CD4-positive, alpha-beta memory T cell (primary cell): Measurements from ENCODE around the gene MED27. TPM values are rescaled to one million over a fixed set of nuclear protein-coding genes. Genes with fewer than 3 reads are reported as not detected.
A peak's percentile ranks its signal among the peaks of the same experiment; 100 is the strongest.

Experiments used
- CTCF ChIA-PET: fragments of 350-600 bp; sonication (Branson Sonifier 250); formaldehyde crosslinking; loops from one replicate; lab custom pipeline; 2021; ENCODE audit warnings: inconsistent platforms; ENCODE audit not compliant: partially characterized antibody; lab: Charles Lee
- POLR2A ChIA-PET: fragments of 350-600 bp; sonication (Branson Sonifier 250); formaldehyde crosslinking; loops from one replicate; lab custom pipeline; 2021; ENCODE audit not compliant: partially characterized antibody; lab: Charles Lee
- DNase-seq, 5 donors: peaks; one replicate each; pipeline versions ENCODE4 v3.0.0 to v3.0.0-alpha.2; 2020 to 2022; ENCODE audit warnings: mixed read lengths in 1 of 5
- H3K27ac ChIP-seq: one replicate; pipeline ENCODE4 v1.7.0; 2013; ENCODE audit warnings: low read depth, low read length
- H3K27me3 ChIP-seq: 2 replicates; pipeline ENCODE4 v1.7.0; 2013; ENCODE audit warnings: mild to moderate bottlenecking, low read length, moderate library complexity; ENCODE audit not compliant: insufficient read depth
- H3K36me3 ChIP-seq: 2 replicates; pipeline ENCODE4 v1.7.0; 2013; ENCODE audit warnings: mild to moderate bottlenecking, low read length, moderate library complexity; ENCODE audit not compliant: insufficient read depth
- H3K4me1 ChIP-seq: 2 replicates; pipeline ENCODE4 v1.7.0; 2013; ENCODE audit warnings: mild to moderate bottlenecking, low read length, moderate library complexity; ENCODE audit not compliant: insufficient read depth
- H3K4me3 ChIP-seq, 2 donors: one replicate each; pipeline ENCODE4 v1.7.0; 2013; ENCODE audit warnings: low read length in 2 of 2, mild to moderate bottlenecking in 1 of 2
- H3K9me3 ChIP-seq, 2 donors: one replicate each; pipeline ENCODE4 v1.7.0; 2013; ENCODE audit warnings: low read length in 2 of 2, control low read depth in 1 of 2; ENCODE audit not compliant: control insufficient read depth in 1 of 2
- H3K27ac Mint-ChIP-seq, 7 donors: one replicate each; pipeline ENCODE4 v1.8.0; 2020 to 2021; ENCODE audit warnings: mixed read lengths in 7 of 7, mild to moderate bottlenecking in 6 of 7, inconsistent platforms in 3 of 7, moderate library complexity in 3 of 7
- H3K27me3 Mint-ChIP-seq, 2 donors: one replicate each; pipeline ENCODE4 v1.8.0; 2020 to 2021; ENCODE audit warnings: mixed read lengths in 2 of 2
- H3K36me3 Mint-ChIP-seq, 2 donors: one replicate each; pipeline ENCODE4 v1.8.0; 2020 to 2021; ENCODE audit warnings: mixed read lengths in 2 of 2, inconsistent platforms in 1 of 2, mild to moderate bottlenecking in 1 of 2
- H3K4me1 Mint-ChIP-seq, 4 donors: one replicate each; pipeline ENCODE4 v1.8.0; 2020 to 2021; ENCODE audit warnings: mixed read lengths in 4 of 4, mild to moderate bottlenecking in 1 of 4
- H3K4me3 Mint-ChIP-seq, 8 donors: one replicate each; pipeline ENCODE4 v1.8.0; 2020 to 2021; ENCODE audit warnings: mixed read lengths in 8 of 8, mild to moderate bottlenecking in 7 of 8, moderate library complexity in 6 of 8, inconsistent platforms in 3 of 8
- H3K9me3 Mint-ChIP-seq, 8 donors: one replicate each; pipeline ENCODE4 v1.8.0; 2020 to 2021; ENCODE audit warnings: mixed read lengths in 8 of 8, mild to moderate bottlenecking in 5 of 8, inconsistent platforms in 3 of 8, moderate library complexity in 1 of 8
- intact Hi-C: fragments of 100-400 bp; cut with micrococcal nuclease; formaldehyde crosslinking; loops from one replicate; pipeline ENCODE4 v1.15.1; 2023
- polyA plus RNA-seq, 2 donors: library from polyadenylated mRNA; unstranded; fragments of 300-500 nt; fragmentation: Illumina TruSeq; gene quantifications; one replicate each; pipeline ENCODE4 v1.2.3, GENCODE V29; 2021
- total RNA-seq, 2 experiments: library from RNA; stranded (reverse); gene quantifications; one replicate each; pipeline ENCODE4 v1.2.3, GENCODE V29; 2021

Gene MED27
- total and polyA plus RNA-seq, 4 experiments from 2014 or later = 15.6 to 57.7 (median 29.3) TPM

- ChIA-PET POLR2A (no interaction called here), CTCF (interaction anchor here (0.7 kb wide), 2 partner anchors 982 to 1307 kb away, joined by 3 read pairs; no protein-coding TSS in a partner anchor)
- Histone ChIP-seq H3K27ac (no peak overlapping the region), H3K36me3 (no peaks in the 10 kb centered on the region), H3K4me3 (no peak overlapping the region), H3K4me1 (no peaks in the 10 kb centered on the region), H3K27me3 (no peaks in the 10 kb centered on the region), H3K9me3 (no peaks in the 10 kb centered on the region)
- intact Hi-C loops = no loop called here
- Mint-ChIP-seq H3K36me3 (peaks cover 8 to 10% of the 10 kb centered on the region in 2 donors), H3K27me3 (no peaks in the 10 kb centered on the region), H3K27ac (no peak overlapping the region), H3K4me3 (no peak overlapping the region), H3K9me3 (peaks cover 0 to 2% (median 0%) of the 10 kb centered on the region in 8 donors), H3K4me1 (peaks cover 21 to 47% (median 35%) of the 10 kb centered on the region in 4 donors)
- no peak for DNase-seq
Observed at GRCh38 chr9:132037458-132037857, 42.2 kb downstream of the MED27 start.

- no peak for DNase-seq
- H3K27ac ChIP-seq = no peak overlapping the region
- H3K27ac Mint-ChIP-seq = no peak overlapping the region
- peaks cover 21 to 52% (median 37%) of the 10 kb centered on the region in 4 donors for H3K4me1 Mint-ChIP-seq
- no peaks in the 10 kb centered on the region for H3K9me3 ChIP-seq
- no peaks in the 10 kb centered on the region for H3K36me3 ChIP-seq
- H3K4me1 ChIP-seq = no peaks in the 10 kb centered on the region
- H3K36me3 Mint-ChIP-seq = peaks cover 3 to 4% of the 10 kb centered on the region in 2 donors
- H3K9me3 Mint-ChIP-seq = no peaks in the 10 kb centered on the region
- H3K27me3 Mint-ChIP-seq = no peaks in the 10 kb centered on the region
- POLR2A ChIA-PET = no interaction called here
- no peak overlapping the region for H3K4me3 Mint-ChIP-seq
- no peak overlapping the region for H3K4me3 ChIP-seq
- no peaks in the 10 kb centered on the region for H3K27me3 ChIP-seq
- CTCF ChIA-PET = no interaction called here
- intact Hi-C loops = no loop called here
Observed at GRCh38 chr9:132036521-132036920, 43.1 kb downstream of the MED27 start.

GRCh38 chr9:132035679-132036078 lies 44.0 kb downstream of the MED27 start:
- Histone ChIP-seq H3K4me3 (no peak overlapping the region), H3K36me3 (no peaks in the 10 kb centered on the region), H3K27ac (no peak overlapping the region), H3K27me3 (no peaks in the 10 kb centered on the region), H3K4me1 (no peaks in the 10 kb centered on the region), H3K9me3 (no peaks in the 10 kb centered on the region)
- Mint-ChIP-seq H3K4me1 (peaks cover 21 to 53% (median 38%) of the 10 kb centered on the region in 4 donors), H3K36me3 (peaks cover 3 to 4% of the 10 kb centered on the region in 2 donors), H3K9me3 (no peaks in the 10 kb centered on the region), H3K27ac (no peak overlapping the region), H3K4me3 (no peak overlapping the region), H3K27me3 (no peaks in the 10 kb centered on the region)
- POLR2A ChIA-PET = no interaction called here
- DNase-seq = no peak
- intact Hi-C loops = no loop called here
- CTCF ChIA-PET = no interaction called here

DNA sequence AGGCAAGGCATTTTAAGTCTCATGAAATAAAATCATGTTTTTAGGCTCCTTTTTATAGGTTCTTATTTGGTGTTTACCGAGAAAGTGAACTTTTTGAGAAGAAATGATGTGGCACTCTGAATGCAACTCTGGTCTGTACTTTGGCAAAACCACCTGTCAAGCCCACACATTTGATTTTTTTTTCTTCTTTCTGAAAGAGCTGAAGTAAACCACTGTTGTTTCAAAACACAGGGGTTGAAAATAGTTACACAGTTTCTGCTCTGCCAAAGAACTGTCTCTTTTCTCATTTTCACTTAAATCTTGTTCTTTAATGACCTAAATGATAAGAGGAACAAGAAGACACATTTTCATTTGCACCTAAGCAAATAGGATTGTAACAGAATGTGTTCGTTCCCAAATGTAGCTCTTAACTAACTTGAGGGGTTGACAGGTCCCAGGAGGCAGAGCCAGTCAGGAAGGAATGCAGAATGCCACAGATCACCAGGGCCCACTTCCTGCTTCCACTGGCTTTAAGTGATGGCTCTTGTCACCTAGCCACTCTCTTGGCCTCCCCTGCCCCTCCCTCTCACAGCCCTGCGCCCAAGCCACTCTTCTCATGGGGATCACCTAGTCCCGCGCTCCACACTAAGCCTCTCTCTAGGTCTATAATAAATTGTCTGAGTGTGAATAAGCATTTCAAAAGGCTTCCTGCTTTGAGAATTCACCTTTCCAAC lies 47.3 kb downstream of the MED27 start:
- Histone ChIP-seq H3K4me1 (no peaks in the 10 kb centered on the region), H3K36me3 (no peaks in the 10 kb centered on the region), H3K9me3 (no peaks in the 10 kb centered on the region), H3K27ac (no peak overlapping the region), H3K4me3 (no peak overlapping the region), H3K27me3 (no peaks in the 10 kb centered on the region)
- ChIA-PET CTCF (no interaction called here), POLR2A (no interaction called here)
- intact Hi-C loops = no loop called here
- Mint-ChIP-seq H3K27ac (no peak overlapping the region), H3K36me3 (peaks cover 2 to 3% of the 10 kb centered on the region in 2 donors), H3K4me3 (no peak overlapping the region), H3K4me1 (peaks cover 21 to 55% (median 46%) of the 10 kb centered on the region in 4 donors), H3K9me3 (no peaks in the 10 kb centered on the region), H3K27me3 (no peaks in the 10 kb centered on the region)
- DNase-seq = no peak

GRCh38 chr9:132031467-132032237 lies 48.0 kb downstream of the MED27 start:
- Histone ChIP-seq H3K27ac (no peak overlapping the region), H3K9me3 (no peaks in the 10 kb centered on the region), H3K4me1 (no peaks in the 10 kb centered on the region), H3K4me3 (no peak overlapping the region), H3K36me3 (no peaks in the 10 kb centered on the region), H3K27me3 (no peaks in the 10 kb centered on the region)
- Mint-ChIP-seq H3K4me1 (peaks cover 20 to 51% (median 43%) of the 10 kb centered on the region in 4 donors), H3K36me3 (peaks cover under 1% of the 10 kb centered on the region in 2 donors), H3K27me3 (no peaks in the 10 kb centered on the region), H3K4me3 (no peak overlapping the region), H3K27ac (no peak overlapping the region), H3K9me3 (no peaks in the 10 kb centered on the region)
- DNase-seq = no peak
- ChIA-PET POLR2A (interaction anchor here (0.6 kb wide), 1 partner anchor 147 kb away, joined by 3 read pairs; no protein-coding TSS in a partner anchor), CTCF (no interaction called here)
- intact Hi-C loops = no loop called here

GRCh38 chr9:132030626-132031325 lies 48.9 kb downstream of the MED27 start:
- Histone ChIP-seq H3K4me3 (no peak overlapping the region), H3K36me3 (no peaks in the 10 kb centered on the region), H3K27me3 (no peaks in the 10 kb centered on the region), H3K9me3 (no peaks in the 10 kb centered on the region), H3K27ac (no peak overlapping the region), H3K4me1 (no peaks in the 10 kb centered on the region)
- CTCF ChIA-PET = no interaction called here
- Mint-ChIP-seq H3K9me3 (no peaks in the 10 kb centered on the region), H3K27ac (peak overlapping the region in 2 of 7 donors; percentile 20 to 30), H3K4me1 (peaks cover 19 to 48% (median 43%) of the 10 kb centered on the region in 4 donors), H3K4me3 (no peak overlapping the region), H3K27me3 (no peaks in the 10 kb centered on the region), H3K36me3 (no peaks in the 10 kb centered on the region)
- POLR2A ChIA-PET = interaction anchor here (0.6 kb wide), 1 partner anchor 146 kb away, joined by 3 read pairs; no protein-coding TSS in a partner anchor
- intact Hi-C loops = no loop called here
- no peak for DNase-seq
